WTC11 (cell line): Measurements from ENCODE around the gene VEPH1. TPM values are rescaled to one million over a fixed set of nuclear protein-coding genes. Genes with fewer than 3 reads are reported as not detected.

Experiments used
- ATAC-seq: fragments of 200-7000 bp; cut with Tn5 transposase; 2 replicates; pipeline ENCODE4 v1.10.0; 2021; ENCODE audit warnings: mild to moderate bottlenecking, moderate library complexity
- CTCF ChIA-PET: fragments of 300-600 bp; sonication (Branson Sonifier 250); formaldehyde crosslinking; loops from one replicate; lab custom pipeline; 2021; ENCODE audit warnings: antibody characterized with exemption; lab: Charles Lee
- POLR2A ChIA-PET: fragments of 350-600 bp; sonication (Branson Sonifier 250); formaldehyde crosslinking; loops from one replicate; lab custom pipeline; 2021; ENCODE audit warnings: antibody characterized with exemption; lab: Charles Lee
- DNase-seq: peaks from one replicate; pipeline ENCODE4 v3.0.0; 2021; ENCODE audit warnings: low spot score
- H3K27ac Mint-ChIP-seq: 2 replicates; pipeline ENCODE4 v1.8.0; 2021; ENCODE audit warnings: mixed read lengths
- H3K27me3 Mint-ChIP-seq: 2 replicates; pipeline ENCODE4 v1.8.0; 2021; ENCODE audit warnings: low read depth, mild to moderate bottlenecking, moderate library complexity, mixed read lengths
- H3K36me3 Mint-ChIP-seq: 2 replicates; pipeline ENCODE4 v1.8.0; 2021; ENCODE audit warnings: mixed read lengths
- H3K4me1 Mint-ChIP-seq: 2 replicates; pipeline ENCODE4 v1.8.0; 2022; ENCODE audit warnings: mixed read lengths
- H3K4me3 Mint-ChIP-seq: 2 replicates; pipeline ENCODE4 v1.8.0; 2021; ENCODE audit warnings: mild to moderate bottlenecking, moderate library complexity, mixed read lengths
- H3K9me3 Mint-ChIP-seq: 2 replicates; pipeline ENCODE4 v1.8.0; 2021; ENCODE audit warnings: mixed read lengths
- ATF1 ChIP-seq: sonication (generic); formaldehyde crosslinking; IDR thresholded peaks from 2 replicates; pipeline ENCODE4 v1.8.1; 2023; ENCODE audit warnings: mild to moderate bottlenecking, moderate library complexity, missing genetic modification reagents
- ELF4 ChIP-seq: sonication (generic); formaldehyde crosslinking; IDR thresholded peaks from 2 replicates; pipeline ENCODE4 v1.8.1; 2022; ENCODE audit warnings: low read depth, mild to moderate bottlenecking, moderate library complexity, missing genetic modification reagents
- JAZF1 ChIP-seq: fragments of 250-450 bp; sonication (Bioruptor Pico); IDR thresholded peaks from 2 replicates; pipeline ENCODE4 v1.9.0; 2021; ENCODE audit warnings: moderate library complexity, mild to moderate bottlenecking, inconsistent platforms
- MXD4 ChIP-seq: fragments of 250-450 bp; sonication (Bioruptor Pico); IDR thresholded peaks from 2 replicates; pipeline ENCODE4 v1.8.0; 2021; ENCODE audit warnings: mild to moderate bottlenecking, moderate library complexity, borderline replicate concordance
- OVOL2 ChIP-seq: fragments of 250-450 bp; sonication (Bioruptor Pico); IDR thresholded peaks from 2 replicates; pipeline ENCODE4 v1.9.0; 2021; ENCODE audit warnings: mild to moderate bottlenecking, borderline replicate concordance
- SP1 ChIP-seq: sonication (generic); formaldehyde crosslinking; conservative IDR thresholded peaks from 2 replicates; pipeline ENCODE4 v1.8.1; 2022; ENCODE audit warnings: missing genetic modification reagents
- TEAD4 ChIP-seq: sonication (generic); formaldehyde crosslinking; IDR thresholded peaks from 2 replicates; pipeline ENCODE4 v1.8.0; 2022; ENCODE audit warnings: mild to moderate bottlenecking, missing genetic modification reagents
- TP53 ChIP-seq: sonication (generic); formaldehyde crosslinking; IDR thresholded peaks from 2 replicates; pipeline ENCODE4 v1.8.1; 2023; ENCODE audit warnings: mild to moderate bottlenecking, missing genetic modification reagents
- ZNF232 ChIP-seq: sonication (generic); formaldehyde crosslinking; IDR thresholded peaks from 2 replicates; pipeline ENCODE4 v1.8.0; 2022; ENCODE audit warnings: mild to moderate bottlenecking, missing genetic modification reagents
- total RNA-seq: library from RNA; stranded (reverse); gene quantifications from 3 replicates; pipeline ENCODE4 v1.2.3, GENCODE V29; 2021
- TF ChIP-seq, protein P1 (sequence below): sonication (generic); formaldehyde crosslinking; IDR thresholded peaks from 2 replicates; pipeline ENCODE4 v1.8.1; 2023; ENCODE audit warnings: mild to moderate bottlenecking, missing genetic modification reagents
- TF ChIP-seq, protein P2 (sequence below): sonication (generic); formaldehyde crosslinking; IDR thresholded peaks from 2 replicates; pipeline ENCODE4 v1.8.0; 2022; ENCODE audit warnings: mild to moderate bottlenecking, missing genetic modification reagents
- TF ChIP-seq, protein P3 (sequence below): sonication (generic); formaldehyde crosslinking; conservative IDR thresholded peaks from 2 replicates; pipeline ENCODE4 v1.8.1; 2023; ENCODE audit warnings: mild to moderate bottlenecking, low read depth, missing genetic modification reagents, moderate library complexity
- TF ChIP-seq, protein P4 (sequence below): sonication (generic); formaldehyde crosslinking; IDR thresholded peaks from 2 replicates; pipeline ENCODE4 v1.8.0; 2022; ENCODE audit warnings: missing genetic modification reagents
- TF ChIP-seq, protein P5 (sequence below): sonication (generic); formaldehyde crosslinking; IDR thresholded peaks from 2 replicates; pipeline ENCODE4 v1.8.1; 2022; ENCODE audit warnings: mild to moderate bottlenecking, missing genetic modification reagents, moderate library complexity, borderline replicate concordance

VEPH1 gene
- total RNA-seq, 1 experiment from 2014 or later, result 10.8 TPM

DNA sequence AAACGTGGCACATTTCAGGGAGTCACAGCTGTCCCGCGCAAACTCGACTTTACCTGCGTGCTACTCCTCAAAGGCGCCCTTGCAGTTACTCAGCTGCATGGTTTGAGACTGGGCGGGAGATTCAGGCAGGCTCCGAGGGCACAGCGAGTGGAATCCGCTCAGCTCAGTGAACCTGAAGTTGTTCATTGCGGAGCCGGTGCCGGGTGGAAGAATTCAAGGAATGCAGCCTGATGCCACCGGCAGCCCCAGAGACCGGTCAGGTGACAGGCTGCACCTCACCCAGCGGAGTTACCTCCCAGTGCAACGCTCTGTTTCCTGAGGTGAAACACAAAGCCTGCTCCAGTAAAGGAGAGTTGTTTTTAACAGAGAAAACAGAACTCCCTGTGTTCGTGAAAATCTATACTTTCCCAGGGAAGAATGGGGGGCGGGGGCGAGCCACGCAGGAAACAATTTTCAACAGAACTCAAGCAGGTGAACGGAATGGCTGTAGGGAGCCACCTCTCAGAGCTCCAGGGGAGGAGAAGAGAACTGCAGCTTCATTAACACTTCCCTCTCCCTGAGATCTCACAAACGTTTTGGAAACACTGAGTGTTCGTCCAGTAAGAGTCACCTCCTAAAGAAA, 3.8 kb downstream of the VEPH1 start (continued):
- TF ChIP-seq, protein P1, sequence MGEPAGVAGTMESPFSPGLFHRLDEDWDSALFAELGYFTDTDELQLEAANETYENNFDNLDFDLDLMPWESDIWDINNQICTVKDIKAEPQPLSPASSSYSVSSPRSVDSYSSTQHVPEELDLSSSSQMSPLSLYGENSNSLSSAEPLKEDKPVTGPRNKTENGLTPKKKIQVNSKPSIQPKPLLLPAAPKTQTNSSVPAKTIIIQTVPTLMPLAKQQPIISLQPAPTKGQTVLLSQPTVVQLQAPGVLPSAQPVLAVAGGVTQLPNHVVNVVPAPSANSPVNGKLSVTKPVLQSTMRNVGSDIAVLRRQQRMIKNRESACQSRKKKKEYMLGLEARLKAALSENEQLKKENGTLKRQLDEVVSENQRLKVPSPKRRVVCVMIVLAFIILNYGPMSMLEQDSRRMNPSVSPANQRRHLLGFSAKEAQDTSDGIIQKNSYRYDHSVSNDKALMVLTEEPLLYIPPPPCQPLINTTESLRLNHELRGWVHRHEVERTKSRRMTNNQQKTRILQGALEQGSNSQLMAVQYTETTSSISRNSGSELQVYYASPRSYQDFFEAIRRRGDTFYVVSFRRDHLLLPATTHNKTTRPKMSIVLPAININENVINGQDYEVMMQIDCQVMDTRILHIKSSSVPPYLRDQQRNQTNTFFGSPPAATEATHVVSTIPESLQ (CRISPR knock-in tag), result no peak
- peak; percentile 51 for TF ChIP-seq SP1 (CRISPR knock-in tag)
- TF ChIP-seq, protein P2, sequence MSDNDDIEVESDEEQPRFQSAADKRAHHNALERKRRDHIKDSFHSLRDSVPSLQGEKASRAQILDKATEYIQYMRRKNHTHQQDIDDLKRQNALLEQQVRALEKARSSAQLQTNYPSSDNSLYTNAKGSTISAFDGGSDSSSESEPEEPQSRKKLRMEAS (CRISPR knock-in tag), result peak; percentile 87

DNA sequence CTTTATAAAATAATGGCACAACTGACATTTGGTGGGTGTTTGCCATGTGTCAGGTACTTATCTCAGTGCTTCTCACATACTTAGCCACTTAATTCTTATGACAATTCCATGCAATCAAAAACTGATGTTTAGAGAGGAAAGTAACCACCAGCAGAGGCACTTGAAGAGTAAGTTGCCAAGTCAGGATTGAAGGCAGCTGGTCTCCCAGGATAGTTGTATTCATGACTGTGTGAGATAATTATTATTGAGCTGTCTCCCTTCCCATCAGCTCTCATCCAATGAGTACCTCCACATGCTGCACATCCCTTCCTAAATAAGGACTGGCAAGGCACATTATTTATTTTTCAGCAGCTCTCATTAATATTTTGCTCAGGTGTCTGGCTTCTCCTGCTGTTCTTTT, 4.8 kb downstream of the VEPH1 start:
- peaks cover 66% of the 10 kb centered on the region for H3K4me1 Mint-ChIP-seq

DNA sequence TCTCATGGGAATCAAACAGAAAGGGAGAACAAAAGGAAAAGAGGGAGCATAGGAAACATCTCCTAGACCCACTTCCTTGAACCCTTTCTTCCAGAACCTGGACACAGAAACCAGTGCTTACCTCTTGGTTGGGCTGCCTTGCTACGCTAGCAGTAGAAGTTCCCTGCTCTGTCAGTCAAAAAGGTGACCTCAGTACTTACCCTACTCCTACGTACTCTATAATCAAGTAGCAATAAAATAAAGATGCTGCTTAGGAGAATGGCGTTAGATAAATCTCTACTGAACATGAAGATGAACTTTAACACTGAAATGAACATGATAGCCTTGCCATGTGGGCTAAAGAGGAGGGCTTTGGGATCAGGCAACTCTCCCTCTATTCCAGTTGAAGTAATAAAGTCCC, 7.4 kb downstream of the VEPH1 start:
- CTCF ChIA-PET, result interaction anchor here (0.8 to 1.0 kb wide), 2 partner anchors 36 to 58 kb away, joined by 3 to 6 read pairs; no protein-coding TSS in a partner anchor
- H3K9me3 Mint-ChIP-seq, result no peaks in the 10 kb centered on the region
- no peak overlapping the region for H3K4me3 Mint-ChIP-seq
- POLR2A ChIA-PET, result interaction anchor here (1.0 kb wide), 1 partner anchor 335 kb away, joined by 3 read pairs; the partner anchor contains the start of gene CCNL1
- DNase-seq, result no peak
- H3K27ac Mint-ChIP-seq, result no peak overlapping the region
- no peaks in the 10 kb centered on the region; the same call in 1 of the 2 replicates for H3K27me3 Mint-ChIP-seq
- H3K4me1 Mint-ChIP-seq, result peaks cover 61% of the 10 kb centered on the region
- ATAC-seq, result no peak
- TF ChIP-seq JAZF1 (CRISPR knock-in tag), result no peak
- TF ChIP-seq, protein P3, sequence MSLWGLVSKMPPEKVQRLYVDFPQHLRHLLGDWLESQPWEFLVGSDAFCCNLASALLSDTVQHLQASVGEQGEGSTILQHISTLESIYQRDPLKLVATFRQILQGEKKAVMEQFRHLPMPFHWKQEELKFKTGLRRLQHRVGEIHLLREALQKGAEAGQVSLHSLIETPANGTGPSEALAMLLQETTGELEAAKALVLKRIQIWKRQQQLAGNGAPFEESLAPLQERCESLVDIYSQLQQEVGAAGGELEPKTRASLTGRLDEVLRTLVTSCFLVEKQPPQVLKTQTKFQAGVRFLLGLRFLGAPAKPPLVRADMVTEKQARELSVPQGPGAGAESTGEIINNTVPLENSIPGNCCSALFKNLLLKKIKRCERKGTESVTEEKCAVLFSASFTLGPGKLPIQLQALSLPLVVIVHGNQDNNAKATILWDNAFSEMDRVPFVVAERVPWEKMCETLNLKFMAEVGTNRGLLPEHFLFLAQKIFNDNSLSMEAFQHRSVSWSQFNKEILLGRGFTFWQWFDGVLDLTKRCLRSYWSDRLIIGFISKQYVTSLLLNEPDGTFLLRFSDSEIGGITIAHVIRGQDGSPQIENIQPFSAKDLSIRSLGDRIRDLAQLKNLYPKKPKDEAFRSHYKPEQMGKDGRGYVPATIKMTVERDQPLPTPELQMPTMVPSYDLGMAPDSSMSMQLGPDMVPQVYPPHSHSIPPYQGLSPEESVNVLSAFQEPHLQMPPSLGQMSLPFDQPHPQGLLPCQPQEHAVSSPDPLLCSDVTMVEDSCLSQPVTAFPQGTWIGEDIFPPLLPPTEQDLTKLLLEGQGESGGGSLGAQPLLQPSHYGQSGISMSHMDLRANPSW (CRISPR knock-in tag), result no peak
- no peak for TF ChIP-seq ATF1 (CRISPR knock-in tag)
- TF ChIP-seq ELF4 (CRISPR knock-in tag), result no peak
- no peak for TF ChIP-seq MXD4 (CRISPR knock-in tag)
- TF ChIP-seq TP53 (CRISPR knock-in tag), result no peak
- TF ChIP-seq OVOL2 (CRISPR knock-in tag), result no peak
- TF ChIP-seq TEAD4 (CRISPR knock-in tag), result no peak
- no peak for TF ChIP-seq ZNF232
- TF ChIP-seq, protein P4, sequence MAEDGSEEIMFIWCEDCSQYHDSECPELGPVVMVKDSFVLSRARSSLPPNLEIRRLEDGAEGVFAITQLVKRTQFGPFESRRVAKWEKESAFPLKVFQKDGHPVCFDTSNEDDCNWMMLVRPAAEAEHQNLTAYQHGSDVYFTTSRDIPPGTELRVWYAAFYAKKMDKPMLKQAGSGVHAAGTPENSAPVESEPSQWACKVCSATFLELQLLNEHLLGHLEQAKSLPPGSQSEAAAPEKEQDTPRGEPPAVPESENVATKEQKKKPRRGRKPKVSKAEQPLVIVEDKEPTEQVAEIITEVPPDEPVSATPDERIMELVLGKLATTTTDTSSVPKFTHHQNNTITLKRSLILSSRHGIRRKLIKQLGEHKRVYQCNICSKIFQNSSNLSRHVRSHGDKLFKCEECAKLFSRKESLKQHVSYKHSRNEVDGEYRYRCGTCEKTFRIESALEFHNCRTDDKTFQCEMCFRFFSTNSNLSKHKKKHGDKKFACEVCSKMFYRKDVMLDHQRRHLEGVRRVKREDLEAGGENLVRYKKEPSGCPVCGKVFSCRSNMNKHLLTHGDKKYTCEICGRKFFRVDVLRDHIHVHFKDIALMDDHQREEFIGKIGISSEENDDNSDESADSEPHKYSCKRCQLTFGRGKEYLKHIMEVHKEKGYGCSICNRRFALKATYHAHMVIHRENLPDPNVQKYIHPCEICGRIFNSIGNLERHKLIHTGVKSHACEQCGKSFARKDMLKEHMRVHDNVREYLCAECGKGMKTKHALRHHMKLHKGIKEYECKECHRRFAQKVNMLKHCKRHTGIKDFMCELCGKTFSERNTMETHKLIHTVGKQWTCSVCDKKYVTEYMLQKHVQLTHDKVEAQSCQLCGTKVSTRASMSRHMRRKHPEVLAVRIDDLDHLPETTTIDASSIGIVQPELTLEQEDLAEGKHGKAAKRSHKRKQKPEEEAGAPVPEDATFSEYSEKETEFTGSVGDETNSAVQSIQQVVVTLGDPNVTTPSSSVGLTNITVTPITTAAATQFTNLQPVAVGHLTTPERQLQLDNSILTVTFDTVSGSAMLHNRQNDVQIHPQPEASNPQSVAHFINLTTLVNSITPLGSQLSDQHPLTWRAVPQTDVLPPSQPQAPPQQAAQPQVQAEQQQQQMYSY, result no peak
- no peaks in the 10 kb centered on the region; the same call in 1 of the 2 replicates for H3K36me3 Mint-ChIP-seq

More for the DNA sequence above, 4.8 kb downstream of the VEPH1 start:
- Mint-ChIP-seq H3K4me3 (peak overlapping the region; percentile 78; the same call in 1 of the 2 replicates), H3K9me3 (no peaks in the 10 kb centered on the region), H3K27me3 (no peaks in the 10 kb centered on the region; the same call in 1 of the 2 replicates), H3K36me3 (no peaks in the 10 kb centered on the region; the same call in 1 of the 2 replicates), H3K27ac (no peak overlapping the region)
- ATAC-seq, result no peak
- TF ChIP-seq, protein P5, sequence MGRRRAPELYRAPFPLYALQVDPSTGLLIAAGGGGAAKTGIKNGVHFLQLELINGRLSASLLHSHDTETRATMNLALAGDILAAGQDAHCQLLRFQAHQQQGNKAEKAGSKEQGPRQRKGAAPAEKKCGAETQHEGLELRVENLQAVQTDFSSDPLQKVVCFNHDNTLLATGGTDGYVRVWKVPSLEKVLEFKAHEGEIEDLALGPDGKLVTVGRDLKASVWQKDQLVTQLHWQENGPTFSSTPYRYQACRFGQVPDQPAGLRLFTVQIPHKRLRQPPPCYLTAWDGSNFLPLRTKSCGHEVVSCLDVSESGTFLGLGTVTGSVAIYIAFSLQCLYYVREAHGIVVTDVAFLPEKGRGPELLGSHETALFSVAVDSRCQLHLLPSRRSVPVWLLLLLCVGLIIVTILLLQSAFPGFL (CRISPR knock-in tag), result no peak
- TF ChIP-seq, protein P2 (CRISPR knock-in tag), result no peak
- POLR2A ChIA-PET, result interaction anchor here (2.0 kb wide), 1 partner anchor 324 kb away, joined by 7 read pairs; no protein-coding TSS in a partner anchor
- DNase-seq, result no peak
- CTCF ChIA-PET, result interaction anchor here (0.9 to 3.5 kb wide), 3 partner anchors 34 to 151 kb away, joined by 3 to 23 read pairs (median 17); no protein-coding TSS in a partner anchor
